Suprapubic skin (tissue), 4 donors: ENCODE data around the gene CNR1.

Experiments
- CTCF ChIP-seq, 2 donors: fragments of 200-600 bp in 1 of 2; fragments of 450-650 bp in 1 of 2; sonication (generic) in 1 of 2; IDR thresholded peaks; one replicate each; pipeline ENCODE4 v1.5.1; 2016 to 2019; ENCODE audit warnings: antibody characterized with exemption in 2 of 2, mild to moderate bottlenecking in 1 of 2, moderate library complexity in 1 of 2
- EP300 ChIP-seq: sonication (generic); formaldehyde crosslinking; IDR thresholded peaks from one replicate; pipeline ENCODE4 v1.6.1; 2017; ENCODE audit warnings: antibody characterized with exemption
- POLR2A ChIP-seq, 2 donors: fragments of 450-650 bp; IDR thresholded peaks; one replicate each; pipeline ENCODE4 v1.6.1; 2017; ENCODE audit warnings: antibody characterized with exemption in 2 of 2, mild to moderate bottlenecking in 2 of 2, moderate library complexity in 2 of 2
- POLR2AphosphoS5 ChIP-seq, 3 donors: sonication (generic); formaldehyde crosslinking; IDR thresholded peaks; one replicate each; pipeline ENCODE4 v1.6.1; 2017; ENCODE audit warnings: antibody characterized with exemption in 3 of 3

- no peak for TF ChIP-seq CTCF (IDR thresholded peaks at IDR 0.05)
- no peak for TF ChIP-seq POLR2A (IDR thresholded peaks at IDR 0.05)
- TF ChIP-seq POLR2AphosphoS5 (IDR thresholded peaks at IDR 0.05): no peak
- no peak for TF ChIP-seq EP300
Observed at GRCh38 chr6:88137915-88138314, 28.2 kb downstream of the CNR1 start.
